Hepatocyte (in vitro differentiated cells): ENCODE results near the gene ULK4.

Experiments used
- EZH2 ChIP-seq: fragments of 200-600 bp; sonication (generic); IDR thresholded peaks from 2 replicates; pipeline ENCODE4 v1.6.1; 2016; ENCODE audit warnings: antibody characterized with exemption, mild to moderate bottlenecking, borderline replicate concordance
- EZH2phosphoT487 ChIP-seq: fragments of 200-600 bp; sonication (generic); IDR thresholded peaks from one replicate; pipeline ENCODE4 v1.6.1; 2018; ENCODE audit warnings: antibody characterized with exemption, mild to moderate bottlenecking, low read depth, moderate library complexity; ENCODE audit not compliant: unreplicated experiment, severe bottlenecking
- TF ChIP-seq, protein P1 (sequence below): fragments of 200-600 bp; sonication (generic); IDR thresholded peaks from 2 replicates; pipeline ENCODE4 v1.5.1; 2016; ENCODE audit warnings: antibody characterized with exemption, mild to moderate bottlenecking; ENCODE audit not compliant: poor library complexity

DNA sequence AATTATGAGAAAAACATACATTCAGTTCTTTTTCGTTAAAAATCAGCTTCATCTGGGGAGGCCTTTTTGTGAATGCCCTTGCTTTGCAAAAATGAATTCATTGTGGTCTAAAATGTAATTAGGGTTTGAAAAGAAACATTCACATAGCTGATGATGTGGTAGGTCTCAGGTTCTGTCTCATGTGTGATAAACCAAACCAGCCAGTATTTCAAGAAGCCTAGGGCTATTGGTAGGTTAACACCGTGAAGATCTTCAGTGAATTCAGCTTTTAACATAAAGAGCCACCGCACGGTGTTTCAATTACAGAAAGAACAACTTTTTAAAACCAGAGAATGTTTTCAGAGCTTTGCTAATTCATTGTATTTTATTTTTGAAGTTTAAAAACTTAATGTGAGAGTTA is 720.7 kb downstream of the ULK4 start:
- TF ChIP-seq, protein P1, sequence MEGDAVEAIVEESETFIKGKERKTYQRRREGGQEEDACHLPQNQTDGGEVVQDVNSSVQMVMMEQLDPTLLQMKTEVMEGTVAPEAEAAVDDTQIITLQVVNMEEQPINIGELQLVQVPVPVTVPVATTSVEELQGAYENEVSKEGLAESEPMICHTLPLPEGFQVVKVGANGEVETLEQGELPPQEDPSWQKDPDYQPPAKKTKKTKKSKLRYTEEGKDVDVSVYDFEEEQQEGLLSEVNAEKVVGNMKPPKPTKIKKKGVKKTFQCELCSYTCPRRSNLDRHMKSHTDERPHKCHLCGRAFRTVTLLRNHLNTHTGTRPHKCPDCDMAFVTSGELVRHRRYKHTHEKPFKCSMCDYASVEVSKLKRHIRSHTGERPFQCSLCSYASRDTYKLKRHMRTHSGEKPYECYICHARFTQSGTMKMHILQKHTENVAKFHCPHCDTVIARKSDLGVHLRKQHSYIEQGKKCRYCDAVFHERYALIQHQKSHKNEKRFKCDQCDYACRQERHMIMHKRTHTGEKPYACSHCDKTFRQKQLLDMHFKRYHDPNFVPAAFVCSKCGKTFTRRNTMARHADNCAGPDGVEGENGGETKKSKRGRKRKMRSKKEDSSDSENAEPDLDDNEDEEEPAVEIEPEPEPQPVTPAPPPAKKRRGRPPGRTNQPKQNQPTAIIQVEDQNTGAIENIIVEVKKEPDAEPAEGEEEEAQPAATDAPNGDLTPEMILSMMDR: no peak
- TF ChIP-seq EZH2 (no peak), EZH2phosphoT487 (no peak)
